K562 (cell line): ENCODE data around the gene HMX2. TPM values are rescaled to one million over a fixed set of nuclear protein-coding genes. Genes with fewer than 3 reads are reported as not detected.
A peak's percentile ranks its signal among the peaks of the same experiment; 100 is the strongest.

Experiments
- CAMTA2 ChIP-seq: fragments of 250-450 bp; sonication (Bioruptor Pico); conservative IDR thresholded peaks from 2 replicates; pipeline ENCODE4 v1.5.1; 2022
- CTBP1 ChIP-seq: fragments of 450-650 bp; IDR thresholded peaks from 2 replicates; pipeline ENCODE4 v1.6.1; 2016; ENCODE audit warnings: borderline replicate concordance
- GABPA ChIP-seq: fragments of 200-800 bp; sonication (Bioruptor generic); conservative IDR thresholded peaks from 2 replicates; pipeline ENCODE4 v1.6.1; 2016; ENCODE audit warnings: low read depth, missing genetic modification characterization, missing compliant biosample characterization
- HMG20B ChIP-seq: fragments of 250-450 bp; sonication (Bioruptor Pico); IDR thresholded peaks from 2 replicates; pipeline ENCODE4 v1.5.0; 2021; ENCODE audit warnings: mild to moderate bottlenecking
- HNRNPLL ChIP-seq: fragments of 200-400 bp; formaldehyde crosslinking; IDR thresholded peaks from 2 replicates; pipeline ENCODE4 v1.6.1; 2017; ENCODE audit warnings: low read length, low read depth, mild to moderate bottlenecking; ENCODE audit not compliant: poor library complexity, severe bottlenecking
- PCBP1 ChIP-seq: fragments of 200-400 bp; formaldehyde crosslinking; IDR thresholded peaks from 2 replicates; pipeline ENCODE4 v1.6.1; 2018; ENCODE audit warnings: mild to moderate bottlenecking, low read depth, low read length; ENCODE audit not compliant: poor library complexity, severe bottlenecking
- PML ChIP-seq: IDR thresholded peaks from 2 replicates; pipeline ENCODE4 v1.6.1; 2012; ENCODE audit warnings: low read length, inconsistent platforms
- PREB ChIP-seq: sonication (generic); formaldehyde crosslinking; IDR thresholded peaks from 2 replicates; pipeline ENCODE4 v1.8.1; 2023; ENCODE audit warnings: mild to moderate bottlenecking, missing genetic modification reagents
- PRPF4 ChIP-seq: fragments of 200-400 bp; formaldehyde crosslinking; IDR thresholded peaks from one replicate; pipeline ENCODE4 v1.6.1; 2017; ENCODE audit warnings: low read length, low read depth, mild to moderate bottlenecking; ENCODE audit not compliant: insufficient read depth, poor library complexity, severe bottlenecking
- RBM25 ChIP-seq: fragments of 200-400 bp; formaldehyde crosslinking; IDR thresholded peaks from 2 replicates; pipeline ENCODE4 v1.6.1; 2018; ENCODE audit warnings: low read length, low read depth, moderate library complexity; ENCODE audit not compliant: severe bottlenecking
- SIN3A ChIP-seq, 2 experiments: fragments of 150-350 bp in 1 of 2; IDR thresholded peaks; 2 replicates each; pipeline ENCODE4 v1.6.1; 2011 to 2016; ENCODE audit warnings: borderline replicate concordance in 2 of 2, low read depth in 2 of 2, low read length in 2 of 2, mild to moderate bottlenecking in 2 of 2, moderate library complexity in 2 of 2; ENCODE audit not compliant: control insufficient read depth in 1 of 2
- SP2 ChIP-seq: IDR thresholded peaks from 2 replicates; pipeline ENCODE4 v1.6.1; 2011; ENCODE audit warnings: mild to moderate bottlenecking, low read depth, low read length, moderate library complexity; ENCODE audit not compliant: poor library complexity, severe bottlenecking; ENCODE audit errors: extremely low read depth
- THRA ChIP-seq: fragments of 450-650 bp; IDR thresholded peaks from 2 replicates; pipeline ENCODE4 v1.6.1; 2017; ENCODE audit warnings: mild to moderate bottlenecking, moderate library complexity
- THRB ChIP-seq: fragments of 450-650 bp; formaldehyde crosslinking; conservative IDR thresholded peaks from 2 replicates; pipeline ENCODE4 v1.4.0; 2022; ENCODE audit warnings: mild to moderate bottlenecking, missing genetic modification characterization
- ZNF146 ChIP-seq: IDR thresholded peaks from one replicate; pipeline ENCODE4 v1.6.1; 2018; ENCODE audit warnings: missing compliant biosample characterization; ENCODE audit not compliant: unreplicated experiment
- ZNF184 ChIP-seq: sonication (generic); formaldehyde crosslinking; IDR thresholded peaks from 2 replicates; pipeline ENCODE4 v1.5.0; 2020; ENCODE audit warnings: missing genetic modification reagents
- ZNF280B ChIP-seq: fragments of 250-450 bp; sonication (Bioruptor Pico); IDR thresholded peaks from 2 replicates; pipeline ENCODE4 v1.5.1; 2021; ENCODE audit warnings: mild to moderate bottlenecking
- ZNF324 ChIP-seq: fragments of 250-450 bp; sonication (Bioruptor Pico); IDR thresholded peaks from 2 replicates; pipeline ENCODE4 v1.4.0; 2020; ENCODE audit warnings: mild to moderate bottlenecking
- ZNF384 ChIP-seq: IDR thresholded peaks from 2 replicates; pipeline ENCODE4 v1.6.1; 2012; ENCODE audit warnings: low read depth, low read length, improper control_type of control experiment
- ZNF764 ChIP-seq: fragments of 250-450 bp; sonication (Bioruptor Pico); IDR thresholded peaks from 2 replicates; pipeline ENCODE4 v1.4.0; 2020; ENCODE audit warnings: low read depth, mild to moderate bottlenecking, moderate library complexity
- polyA plus RNA-seq, 8 experiments: library from polyadenylated mRNA; depleted of rRNA in 4 of 8; stranded (reverse) in 5 of 8; unstranded in 3 of 8; fragments of >200 nt; fragmentation: Nextera tagmentation in 2 of 8; fragmentation: Illumina TruSeq in 1 of 8; extraction: Ambion mirVana in 2 of 8; extraction: Trizol in 1 of 8; gene quantifications; 2 replicates each; pipeline versions ENCODE4 v1.2.1 to v1.2.3, GENCODE V29; 2011 to 2014; ENCODE audit warnings: inconsistent platforms in 1 of 8, missing spikeins in 1 of 8
- total RNA-seq, 7 experiments: library from RNA; depleted of rRNA in 6 of 7; stranded (reverse); fragments of >200 nt in 6 of 7; fragmentation: Illumina TruSeq in 2 of 7; extraction: Trizol in 2 of 7; gene quantifications; 2 replicates each; pipeline versions ENCODE4 v1.2.1 to v1.2.3, GENCODE V29; 2011 to 2021; ENCODE audit warnings: low replicate concordance in 1 of 7

HMX2 gene
- total and polyA plus RNA-seq, 9 of the 15 experiments (the other 6 are each of a cell fraction or from before 2014, with no cell fraction given) = 0.07 to 0.58 (median 0.09) TPM; not detected in 2

GRCh38 chr10:123135415-123136141 is 12.4 kb upstream of the HMX2 start, which contains the start of gene HMX3 (continued):
- TF ChIP-seq PML (peak; percentile 36; the same call in 1 of the 2 replicates), CAMTA2 (CRISPR knock-in tag) (no peak), GABPA (tag) (peak; percentile 47), HMG20B (no peak), ZNF324 (CRISPR knock-in tag) (no peak), ZNF184 (CRISPR knock-in tag) (no peak), THRB (CRISPR knock-in tag) (no peak), THRA (no peak), PREB (no peak), CTBP1 (peak; percentile 75; the same call in 1 of the 2 replicates), ZNF146 (CRISPR knock-in tag) (no peak), PCBP1 (no peak), ZNF384 (no peak), ZNF764 (no peak), HNRNPLL (peak; percentile 80), ZNF280B (no peak), PRPF4 (no peak), SIN3A (IDR thresholded peaks at IDR 0.05; ENCODE audit: borderline replicate concordance in 2 of 2, control insufficient read depth in 1 of 2, low read depth in 2 of 2, low read length in 2 of 2) (no peak), SP2 (no peak), RBM25 (no peak)
